Fibroblast of skin of right biceps (primary cell): ENCODE measurements around the gene PTPRO.

Experiments used
- DNase-seq: peaks from one replicate; pipeline ENCODE4 v3.0.0-alpha.2; 2013

The PTPRO gene

GRCh38 chr12:15458008-15458407, 135.7 kb downstream of the PTPRO start:
- no peak for DNase-seq

GRCh38 chr12:15468911-15469310, 146.6 kb downstream of the PTPRO start:
- DNase-seq: no peak

DNA sequence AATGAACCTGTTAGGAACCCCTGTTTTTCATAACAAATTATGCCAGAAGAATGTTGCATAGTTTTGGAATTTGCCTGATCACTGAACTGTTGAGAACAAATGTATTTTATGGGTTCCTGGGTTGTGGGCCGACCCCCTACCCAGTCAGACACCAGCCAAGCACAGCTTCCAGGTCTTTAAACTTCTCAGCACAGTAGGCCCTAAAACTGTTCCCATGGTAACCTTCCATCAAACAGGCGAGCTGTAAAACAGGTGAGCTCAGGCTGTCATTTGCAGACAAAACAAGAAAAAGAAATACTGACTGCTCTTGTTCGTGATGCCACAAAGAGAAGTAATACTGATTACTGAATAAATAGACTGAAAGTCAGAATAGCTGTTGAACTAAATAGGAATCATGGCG, 147.0 kb downstream of the PTPRO start:
- DNase-seq: no peak

GRCh38 chr12:15472036-15472435, 149.7 kb downstream of the PTPRO start:
- no peak for DNase-seq

DNA sequence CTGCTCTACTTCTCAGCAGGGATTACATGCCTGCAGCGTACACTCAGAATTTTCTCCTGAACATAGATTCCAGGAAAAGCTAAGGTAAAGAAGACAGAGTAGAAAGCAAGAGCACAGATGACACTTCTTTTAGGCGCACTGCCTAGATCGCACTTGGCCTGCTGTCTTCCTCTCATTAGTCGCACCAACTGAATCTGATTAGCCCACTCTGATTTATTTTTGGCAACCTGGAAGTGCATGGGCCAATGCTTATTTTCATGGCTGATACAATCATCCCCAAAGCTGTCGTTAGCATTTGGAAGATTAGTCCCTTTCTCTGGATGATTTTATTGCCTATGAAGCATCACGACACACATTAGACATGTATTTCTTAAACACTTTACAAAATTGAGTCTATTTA, 152.5 kb downstream of the PTPRO start:
- DNase-seq: no peak

DNA sequence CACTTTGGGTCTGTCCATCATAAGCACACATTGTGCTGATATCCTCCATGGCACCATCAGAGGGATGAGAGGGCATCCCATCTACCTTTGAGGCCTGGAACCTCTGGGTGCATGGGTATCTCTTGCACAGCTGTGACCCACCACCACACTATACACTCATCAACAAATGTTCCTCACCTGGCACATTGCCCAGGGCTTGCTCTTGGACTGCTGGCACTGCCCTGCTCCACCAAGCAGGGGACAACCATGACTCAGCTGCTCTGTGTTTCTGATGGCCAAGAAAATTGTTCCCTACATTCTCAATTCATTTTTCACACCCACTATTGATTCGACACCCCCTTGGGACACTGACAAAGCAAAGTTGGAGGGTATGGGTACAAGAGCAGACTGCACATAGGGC, 155.5 kb downstream of the PTPRO start:
- no peak for DNase-seq

DNA sequence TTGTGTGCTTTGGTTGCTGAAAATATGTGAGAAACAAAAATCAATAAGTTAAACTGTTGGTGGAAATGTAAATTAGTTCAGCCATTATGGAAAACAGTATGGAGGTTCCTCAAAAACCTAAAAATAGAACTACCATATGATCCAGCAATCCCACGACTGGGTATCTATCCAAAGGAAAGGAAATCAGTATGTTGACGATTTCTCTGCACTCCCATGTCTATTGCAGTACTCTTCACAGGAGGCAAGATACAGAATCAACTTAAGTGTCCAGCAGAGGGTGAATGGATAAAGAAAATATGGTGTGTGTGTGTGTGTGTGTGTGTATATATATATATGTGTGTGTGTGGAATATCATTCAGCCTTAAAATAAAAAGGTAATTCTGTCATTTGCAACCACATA, 159.5 kb downstream of the PTPRO start:
- no peak for DNase-seq

DNA sequence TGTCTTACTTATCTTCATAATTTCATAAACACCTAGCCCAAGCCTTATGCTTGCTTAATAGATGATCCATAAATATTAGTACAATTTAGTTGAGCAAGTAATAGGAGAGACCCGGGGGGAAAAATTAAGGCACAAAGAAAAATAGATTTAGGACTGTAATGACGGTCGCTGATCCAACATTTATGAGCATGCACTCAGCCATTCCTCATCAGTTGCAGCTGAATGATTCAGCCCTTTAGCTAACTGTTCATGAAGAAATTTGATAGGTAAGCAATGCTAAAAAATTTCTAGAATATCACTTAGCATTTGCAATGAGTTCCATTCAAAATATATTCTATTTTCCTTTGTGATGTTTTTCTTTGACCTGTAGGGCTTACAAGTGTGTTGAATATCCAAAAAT, 163.2 kb downstream of the PTPRO start:
- DNase-seq: no peak

- no peak for DNase-seq
These were observed 164.6 kb downstream of the PTPRO start for GRCh38 chr12:15486859-15487258.

DNA sequence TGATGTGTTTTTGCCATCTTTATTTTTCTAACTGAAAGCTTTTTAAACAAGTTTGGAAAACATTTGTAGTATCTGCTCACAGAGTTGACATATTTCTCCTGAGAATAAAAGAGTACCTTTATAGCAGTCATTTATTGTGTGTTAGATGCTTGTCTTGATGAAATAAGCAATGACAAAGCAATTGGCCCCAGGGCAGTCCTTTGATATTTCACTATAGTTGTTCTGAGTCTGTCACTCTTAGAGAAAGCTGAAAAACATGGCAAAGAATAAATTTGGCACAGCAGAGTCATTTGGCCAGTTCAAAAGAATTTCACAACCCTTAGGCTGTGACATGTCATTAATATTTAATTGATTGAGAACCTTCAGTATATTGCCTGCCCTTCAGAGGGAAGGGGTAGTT, 166.2 kb downstream of the PTPRO start:
- DNase-seq: no peak

DNA sequence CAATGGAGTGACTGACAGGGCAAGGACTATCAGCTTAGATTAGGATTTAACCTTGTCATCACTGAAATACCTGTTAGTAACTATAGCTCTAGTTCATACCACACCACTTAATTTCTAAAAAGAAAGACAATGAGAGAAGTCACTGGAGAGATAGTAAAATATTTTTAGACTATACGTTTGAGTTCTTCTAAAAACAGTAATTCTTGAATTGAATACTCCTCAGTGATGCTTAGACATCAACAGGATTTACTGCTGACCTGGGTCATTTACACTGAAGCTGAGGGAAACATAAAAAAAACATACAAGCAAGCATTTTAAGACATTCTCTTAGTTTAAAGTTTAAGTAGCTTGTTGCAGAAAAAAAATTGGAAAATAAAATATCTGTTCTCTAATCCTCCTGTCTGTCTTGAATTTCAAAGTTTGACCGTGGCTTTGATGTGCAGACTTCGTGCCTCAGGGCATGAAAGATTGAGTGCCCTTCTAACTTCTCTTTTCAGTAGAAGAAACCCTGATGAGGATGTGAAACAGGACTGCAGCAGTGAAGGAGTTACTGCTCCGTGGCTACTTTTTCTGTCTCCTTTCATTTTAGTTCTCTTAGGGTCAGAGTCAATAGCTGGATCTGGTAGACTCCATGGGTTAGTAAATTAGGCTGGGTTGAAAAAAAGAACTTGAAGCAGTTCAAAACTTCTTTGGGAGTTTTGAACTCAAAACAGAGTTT, 172.2 kb downstream of the PTPRO start:
- DNase-seq: no peak

DNA sequence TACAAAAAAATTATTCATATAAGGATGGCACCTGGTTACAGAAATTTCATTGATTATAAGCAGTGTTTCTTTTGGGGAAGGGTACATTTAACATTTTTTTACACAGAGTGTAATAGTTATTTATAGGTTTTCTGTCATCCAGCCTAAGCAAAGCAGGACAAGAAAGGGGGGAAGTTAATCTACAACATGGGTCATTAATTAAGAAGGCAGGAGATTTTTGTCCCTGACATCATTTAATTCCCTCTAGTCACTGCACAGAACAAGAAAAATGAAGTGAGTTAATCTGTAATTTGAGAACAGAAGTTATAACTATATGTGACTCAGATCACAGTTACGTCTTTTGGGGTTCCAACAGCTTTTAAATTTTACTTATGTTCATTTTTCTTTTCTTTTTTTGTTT, 173.4 kb downstream of the PTPRO start:
- no peak for DNase-seq

- no peak for DNase-seq
These were observed 174.4 kb downstream of the PTPRO start for GRCh38 chr12:15496738-15497137.

GRCh38 chr12:15497671-15498292, 175.5 kb downstream of the PTPRO start:
- no peak for DNase-seq

- no peak for DNase-seq
These were observed 179.9 kb downstream of the PTPRO start for GRCh38 chr12:15502211-15502610.

GRCh38 chr12:15505616-15506015, 183.3 kb downstream of the PTPRO start:
- DNase-seq: no peak

DNA sequence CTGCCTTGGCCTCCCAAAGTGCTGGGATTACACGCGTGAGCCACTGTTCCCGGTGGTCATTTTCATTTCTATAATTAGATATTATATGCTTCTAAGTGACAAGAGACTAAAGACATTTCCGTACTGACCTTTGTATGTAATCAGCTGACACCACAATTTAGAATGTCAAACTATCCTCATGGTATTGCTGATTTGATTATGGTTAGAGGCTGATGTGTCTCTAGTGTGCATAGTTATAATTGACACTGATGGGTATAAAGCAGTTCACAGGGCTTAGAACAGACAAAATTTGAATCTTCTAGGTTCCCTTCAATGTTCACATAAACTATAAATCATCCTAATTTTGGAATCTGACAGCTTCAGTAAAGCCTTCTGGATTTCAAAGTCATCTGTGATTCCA, 192.7 kb downstream of the PTPRO start:
- DNase-seq: no peak

- DNase-seq: no peak
These were observed 197.8 kb downstream of the PTPRO start for GRCh38 chr12:15520083-15520482.

DNA sequence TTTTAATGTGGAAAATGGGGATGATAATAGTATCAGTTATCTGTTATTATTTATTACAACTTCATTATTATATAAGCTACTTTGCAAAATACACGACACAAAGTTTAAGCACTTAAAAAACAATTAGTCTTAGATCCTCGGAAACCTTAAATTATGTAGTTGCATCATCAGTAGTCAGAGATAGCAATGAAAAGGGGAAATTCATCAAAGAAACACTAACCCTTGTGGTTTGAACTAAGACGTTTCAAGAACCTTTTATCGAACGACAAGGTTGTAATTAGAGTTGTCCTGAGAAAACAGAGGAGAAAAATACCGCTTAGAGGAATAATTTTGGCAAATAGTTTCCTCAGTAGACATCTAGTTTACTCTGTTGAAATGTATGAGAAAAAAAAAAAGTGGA, 198.5 kb downstream of the PTPRO start:
- DNase-seq: no peak

GRCh38 chr12:15522574-15523187, 200.4 kb downstream of the PTPRO start:
- DNase-seq: peak; percentile 51

GRCh38 chr12:15525441-15525840, 203.1 kb downstream of the PTPRO start:
- no peak for DNase-seq

- no peak for DNase-seq
These were observed 203.7 kb downstream of the PTPRO start for GRCh38 chr12:15526033-15526432.

DNA sequence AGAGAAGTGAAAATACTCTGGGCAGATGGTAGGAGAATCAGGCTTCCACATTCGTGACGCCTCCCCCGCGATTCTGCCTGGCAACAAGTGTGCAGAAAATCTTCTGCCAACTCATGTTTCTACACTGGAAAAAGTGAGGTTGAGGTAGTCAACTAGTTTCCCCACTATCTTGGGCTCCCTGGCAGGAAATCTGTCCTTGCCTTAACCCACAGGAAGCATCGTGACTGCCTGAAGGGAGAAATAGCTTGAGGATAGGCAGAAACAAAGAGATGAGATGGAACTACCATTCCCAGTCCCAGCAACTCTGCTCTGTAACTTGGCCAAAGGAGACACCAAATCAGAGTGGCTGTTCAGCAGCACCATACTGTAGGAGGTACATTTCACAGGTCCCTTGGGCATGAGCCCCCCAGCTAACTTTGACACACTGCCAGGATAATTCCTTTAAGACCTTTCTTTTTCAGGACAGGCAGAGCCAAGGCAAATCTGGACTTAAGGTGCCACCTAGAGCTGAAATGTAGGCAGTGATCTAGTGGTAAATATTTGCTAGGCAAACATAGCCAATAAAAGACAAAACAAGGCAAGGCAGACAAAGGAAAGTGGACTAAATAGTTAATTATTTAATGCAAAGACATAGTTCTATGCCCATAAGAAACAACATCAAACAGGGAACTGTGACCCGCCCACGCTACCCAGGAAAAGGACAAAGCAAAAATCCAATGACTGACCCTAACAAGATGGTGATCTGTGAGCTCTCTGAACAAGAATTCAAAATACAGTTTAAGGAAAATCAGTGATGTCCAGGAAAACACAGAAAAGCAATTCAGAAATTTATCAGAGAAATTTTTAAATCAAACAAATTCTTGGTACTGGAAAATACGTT, 205.1 kb downstream of the PTPRO start:
- peak; percentile 14 for DNase-seq

DNA sequence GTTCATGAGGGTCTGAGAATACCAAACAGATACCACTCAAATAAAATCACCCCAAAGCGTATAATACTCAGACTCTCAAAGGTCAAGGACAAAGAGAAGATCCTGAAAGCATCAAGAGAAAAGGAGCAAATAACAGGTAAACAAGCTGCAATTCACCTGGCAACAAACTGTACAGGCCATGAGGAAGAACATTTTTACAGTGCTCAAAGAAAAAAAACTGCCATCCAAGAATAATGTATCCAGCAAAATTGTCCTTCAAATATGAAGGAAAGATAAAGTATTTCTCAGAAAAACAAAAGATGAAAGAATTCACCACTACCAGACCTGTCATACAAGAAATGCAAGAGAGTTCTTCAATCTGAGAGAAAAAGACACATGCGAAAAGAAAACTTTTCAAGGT, 206.4 kb downstream of the PTPRO start:
- no peak for DNase-seq
